NCI-H2227 treated with DMSO at 0.1 percent for 48 hours (cell line): ENCODE data around the gene PKP4.

Experiments used
- DNase-seq: peaks from one replicate; lab custom pipeline; 2025; lab: John Stamatoyannopoulos, UW

PKP4 gene

DNA sequence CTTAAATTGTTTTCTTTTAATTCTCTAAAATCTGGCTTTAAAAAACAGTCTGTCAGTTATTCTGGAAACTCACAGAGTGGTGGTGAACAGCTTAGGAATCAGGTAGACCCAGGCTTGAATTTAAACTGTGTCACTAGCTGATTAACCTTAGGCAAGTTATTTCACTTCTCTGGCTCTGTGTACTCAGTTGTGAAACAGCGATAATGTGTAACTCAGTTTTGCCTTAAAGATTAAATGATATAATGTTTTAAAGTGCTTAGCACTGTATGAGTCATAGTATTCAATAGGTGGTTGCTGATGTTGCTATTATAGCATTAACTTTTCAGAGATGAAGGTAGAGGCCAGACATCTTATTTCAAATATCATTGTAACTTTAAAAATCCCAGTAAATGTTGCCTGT lies 40.7 kb downstream of the PKP4 start:
- DNase-seq: no peak

DNA sequence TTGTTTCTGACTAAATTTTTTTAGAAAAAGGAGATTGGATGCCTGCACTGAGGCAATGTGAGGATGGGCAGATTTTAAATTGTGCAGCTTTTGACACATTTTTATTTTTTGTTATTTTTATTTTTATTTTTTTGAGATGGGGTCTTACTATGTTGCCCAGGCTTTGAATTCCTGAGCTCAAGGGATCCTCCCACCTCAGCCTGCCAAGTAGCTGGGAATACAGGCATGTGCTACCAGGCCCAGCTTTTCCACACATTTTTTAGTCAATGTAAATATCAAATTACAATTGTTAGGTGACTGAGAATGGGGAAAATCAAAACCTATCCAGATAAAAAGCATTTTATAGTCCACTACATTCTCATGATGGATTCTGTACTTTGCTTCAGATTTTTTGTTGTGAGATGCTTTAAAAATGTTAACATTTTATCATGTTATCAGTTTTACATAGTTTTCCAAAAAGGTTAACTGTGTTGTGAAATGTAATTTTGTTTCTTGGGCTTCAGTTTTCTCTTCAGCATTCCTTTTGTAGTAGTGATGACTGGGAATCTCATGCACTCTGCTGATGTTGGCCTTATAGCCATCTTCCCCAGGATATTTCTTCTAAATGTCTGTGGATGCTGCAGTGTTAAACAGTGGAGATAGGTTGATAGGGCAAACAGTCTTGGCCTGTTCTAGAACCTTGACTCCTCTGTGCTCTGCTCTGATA lies 41.4 kb downstream of the PKP4 start:
- DNase-seq: no peak

DNA sequence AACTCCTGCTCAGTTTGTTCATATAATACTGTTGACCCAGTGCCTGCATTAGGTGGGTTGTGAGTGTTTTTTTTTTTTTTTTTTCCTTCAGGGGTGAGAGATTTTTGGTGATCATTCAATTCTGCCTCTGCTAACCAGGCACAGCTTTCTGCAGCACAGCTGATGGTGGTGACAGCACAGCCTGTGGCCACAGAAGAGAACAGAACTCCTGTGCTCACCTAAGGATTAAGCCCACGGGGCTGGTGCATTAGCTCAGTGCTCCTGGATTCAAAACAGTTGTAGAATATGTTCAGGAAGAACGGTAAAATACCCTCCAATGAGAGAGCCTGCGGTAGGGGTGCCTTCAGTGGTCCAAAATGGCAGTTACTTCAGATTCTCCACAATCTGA lies 42.0 kb downstream of the PKP4 start:
- DNase-seq: no peak

DNA sequence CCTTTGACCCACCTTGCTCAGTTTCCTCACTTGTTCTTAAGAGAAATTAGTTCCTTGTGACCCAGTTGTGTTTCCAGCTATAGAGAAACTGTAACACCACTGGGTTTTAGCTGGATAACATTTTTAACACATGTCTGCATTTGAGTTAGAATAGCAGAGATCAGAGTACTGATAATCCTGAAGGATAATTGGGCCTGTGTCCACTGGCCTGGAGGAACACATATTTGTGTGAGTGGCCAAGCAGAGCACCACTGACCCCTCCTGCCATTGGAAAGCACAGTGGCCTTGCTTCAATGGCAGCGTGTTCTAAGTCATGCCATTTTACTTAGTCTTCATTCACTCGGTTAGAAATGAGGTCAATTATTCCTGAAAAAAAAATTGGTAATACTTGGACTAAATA lies 42.6 kb downstream of the PKP4 start:
- DNase-seq: no peak

DNA sequence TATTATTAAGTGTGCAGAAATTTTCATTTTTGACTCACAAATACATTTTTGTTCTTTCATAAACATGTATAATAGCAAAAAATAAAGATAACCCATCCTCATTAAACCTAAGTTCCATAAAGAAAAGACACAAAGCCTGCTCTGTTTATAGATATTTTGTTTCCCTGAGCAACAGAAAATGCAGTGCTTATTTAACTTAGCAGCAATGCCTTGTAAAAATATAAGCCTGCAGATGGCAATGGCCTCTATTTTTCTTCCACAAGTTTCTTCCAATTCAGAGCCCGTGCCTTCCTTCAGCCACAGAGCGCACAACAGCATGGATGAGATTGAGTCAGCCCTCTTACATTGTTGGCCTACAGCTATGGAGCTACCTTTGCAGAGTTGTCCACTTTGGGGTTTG lies 43.6 kb downstream of the PKP4 start:
- DNase-seq: no peak

DNA sequence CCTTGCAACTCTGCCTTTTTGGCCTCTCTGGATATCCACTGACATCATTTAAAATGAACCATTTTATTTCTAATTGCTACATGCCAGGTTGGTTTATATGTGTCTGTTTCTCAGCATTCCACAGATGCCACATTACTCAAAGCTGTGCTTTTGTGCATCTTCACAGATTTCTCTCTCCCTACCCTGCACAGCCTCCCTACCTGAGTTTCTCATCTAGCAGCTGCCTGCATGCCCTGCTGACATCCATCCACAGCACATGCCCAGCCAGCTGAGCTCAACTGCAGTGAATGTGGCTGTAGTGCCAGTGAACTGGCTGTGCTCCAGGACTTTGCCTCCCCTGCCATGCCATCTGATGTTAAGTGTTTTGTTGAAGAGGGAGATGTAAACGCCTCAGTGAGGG lies 44.5 kb downstream of the PKP4 start:
- DNase-seq: no peak

DNA sequence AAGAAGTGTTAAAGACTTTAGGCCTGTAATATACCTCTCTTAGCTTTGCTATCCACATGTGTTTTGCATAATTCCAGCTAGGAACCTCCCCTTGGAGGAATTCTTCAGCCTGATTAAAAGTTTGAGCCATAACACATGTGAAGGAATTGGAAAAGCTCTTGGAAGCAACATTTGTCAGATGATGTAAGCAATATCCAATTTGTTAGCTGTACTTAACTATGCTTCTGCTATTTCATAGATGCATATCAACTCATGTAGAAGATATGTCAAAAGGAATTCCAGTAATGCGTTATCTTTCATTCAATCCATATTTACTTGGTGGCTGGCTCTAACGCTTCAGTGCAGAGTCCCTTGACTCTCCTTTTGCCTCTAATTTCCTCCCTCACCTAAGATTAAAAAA lies 46.2 kb downstream of the PKP4 start:
- no peak for DNase-seq

DNA sequence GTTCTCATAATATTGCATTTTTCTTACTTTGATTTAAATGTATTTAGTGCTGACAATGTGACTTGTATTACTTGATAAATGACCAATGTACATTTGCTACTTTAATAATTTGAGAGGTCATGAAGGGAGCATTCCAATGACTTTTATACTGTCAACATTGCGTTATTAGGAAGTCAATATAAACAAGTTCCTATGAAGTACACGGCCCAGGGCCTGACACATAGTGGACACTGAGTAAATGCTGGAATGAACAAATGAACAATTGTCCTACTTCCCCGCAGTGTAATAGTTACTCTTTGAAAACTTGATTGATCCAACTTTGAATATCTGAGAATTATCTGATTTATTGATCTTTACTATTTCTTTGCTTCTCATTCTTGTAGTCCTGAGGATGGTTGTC lies 47.3 kb downstream of the PKP4 start:
- no peak for DNase-seq

DNA sequence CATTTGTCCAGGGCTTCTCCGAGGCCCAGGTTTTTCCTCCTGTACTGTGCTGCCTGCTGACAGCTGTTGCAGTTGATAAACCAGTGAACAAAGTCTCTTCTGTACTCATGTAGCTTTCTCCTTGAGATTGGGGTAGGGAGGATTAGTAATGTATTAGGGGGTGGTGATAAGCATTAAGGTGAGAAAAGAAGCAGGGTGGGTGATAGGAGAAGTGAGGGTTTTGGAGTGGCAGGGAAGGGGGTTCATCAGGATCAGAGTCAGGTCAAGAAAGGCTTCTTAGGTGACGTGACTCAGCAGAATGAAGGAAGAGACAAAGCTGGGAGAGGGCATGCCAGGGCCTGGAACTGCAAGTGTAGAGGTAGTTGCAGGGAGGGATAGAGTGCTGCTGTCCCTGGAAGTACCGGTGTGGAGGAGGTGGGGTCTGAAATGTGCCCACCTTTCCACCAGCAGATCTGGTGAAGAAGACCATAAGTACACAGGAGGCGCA lies 48.7 kb downstream of the PKP4 start:
- no peak for DNase-seq

DNA sequence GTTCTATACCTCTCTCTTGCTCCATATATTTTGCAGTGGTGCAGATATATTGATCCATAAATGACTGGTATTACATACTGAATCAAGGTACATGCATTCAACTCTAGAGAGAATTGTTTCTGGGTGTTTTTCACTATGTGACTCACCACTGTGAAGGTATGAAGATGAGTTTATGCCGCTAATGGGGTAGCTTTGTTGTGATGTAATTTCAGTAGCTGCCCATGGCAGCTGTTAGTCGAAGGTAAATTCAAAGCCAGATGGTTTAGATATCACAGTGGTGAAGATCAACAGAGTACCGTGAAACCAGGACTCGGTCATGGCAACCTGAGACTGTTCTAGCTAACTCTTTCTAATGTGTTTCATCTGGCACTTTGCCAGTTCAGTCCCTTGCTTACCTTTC lies 50.4 kb downstream of the PKP4 start:
- DNase-seq: no peak

DNA sequence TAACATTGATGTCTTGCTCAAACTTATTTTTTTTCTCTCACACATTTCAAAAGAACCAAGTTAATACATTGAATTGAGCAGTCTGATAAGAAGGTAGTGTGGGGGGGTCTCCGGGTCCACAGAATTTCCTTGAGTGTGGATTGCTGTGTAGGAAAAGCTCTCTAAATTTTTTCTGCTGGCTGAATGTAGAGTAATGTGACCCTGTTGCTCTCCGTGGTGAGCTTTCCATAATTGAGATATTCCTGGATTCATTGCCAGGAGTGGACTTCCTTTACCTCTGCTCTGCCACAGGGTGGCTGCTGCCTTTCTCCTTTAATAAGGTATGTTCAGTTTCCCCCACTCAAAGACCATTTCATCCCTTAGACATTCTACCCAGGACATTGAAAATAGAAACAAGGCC lies 50.9 kb downstream of the PKP4 start:
- DNase-seq: no peak

DNA sequence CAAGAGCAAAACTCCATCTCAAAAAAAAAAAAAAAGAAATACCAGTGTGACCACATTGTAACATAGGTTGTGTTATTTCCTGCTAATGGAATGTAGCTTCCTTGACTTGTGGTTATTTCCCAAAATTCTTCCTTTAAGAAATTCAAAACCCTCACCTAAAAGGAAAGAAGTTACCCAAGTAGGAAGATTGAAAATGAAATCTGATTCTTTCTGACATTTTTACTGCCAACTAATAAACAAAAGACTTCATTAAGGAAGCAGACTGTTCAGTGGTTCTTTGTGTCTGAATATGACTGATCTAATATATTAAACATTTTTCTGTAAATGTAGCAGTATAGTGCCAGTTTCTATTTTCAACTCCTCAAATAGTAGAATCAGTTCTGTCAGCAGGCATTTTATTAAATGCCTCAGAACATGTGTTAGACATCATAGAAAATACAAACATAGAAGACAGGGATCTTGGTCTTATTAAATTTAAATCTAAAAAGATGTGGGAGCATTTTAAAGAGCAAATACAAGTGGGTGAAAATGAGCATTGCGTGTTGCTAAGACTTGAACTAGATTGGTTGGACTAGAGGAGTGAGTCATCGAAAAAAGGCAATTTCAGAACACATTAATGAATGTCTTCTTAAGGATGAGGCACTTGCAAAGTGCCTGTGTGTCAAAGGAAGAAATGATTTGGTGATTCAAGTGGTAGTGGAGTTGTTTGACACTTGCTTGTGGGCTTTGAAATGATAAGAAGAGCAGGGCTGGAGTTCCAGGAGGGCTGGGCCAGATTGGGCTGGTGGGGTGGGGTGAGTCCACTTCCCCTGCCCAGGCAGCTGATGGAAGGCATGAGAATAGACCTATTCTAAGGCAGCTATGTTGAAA lies 53.4 kb downstream of the PKP4 start:
- no peak for DNase-seq

DNA sequence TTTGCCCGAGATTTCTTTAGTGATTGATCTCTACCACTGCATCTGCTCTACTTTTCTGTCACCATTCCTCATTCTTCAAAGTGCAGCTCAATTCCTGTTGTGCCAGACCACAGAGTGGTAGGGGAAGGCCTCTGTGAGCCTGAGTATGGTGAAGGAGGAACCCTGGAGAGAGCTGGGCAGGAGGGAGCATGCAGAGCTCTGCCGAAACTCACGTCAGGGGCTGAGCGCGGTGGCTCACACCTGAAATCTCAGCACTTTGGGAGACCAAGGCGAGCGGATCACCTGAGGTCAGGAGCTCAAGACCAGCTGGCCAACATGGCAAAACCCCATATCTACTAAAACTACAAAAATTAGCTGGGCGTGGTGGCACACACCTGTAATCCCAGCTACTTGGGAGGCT lies 54.1 kb downstream of the PKP4 start:
- DNase-seq: no peak

DNA sequence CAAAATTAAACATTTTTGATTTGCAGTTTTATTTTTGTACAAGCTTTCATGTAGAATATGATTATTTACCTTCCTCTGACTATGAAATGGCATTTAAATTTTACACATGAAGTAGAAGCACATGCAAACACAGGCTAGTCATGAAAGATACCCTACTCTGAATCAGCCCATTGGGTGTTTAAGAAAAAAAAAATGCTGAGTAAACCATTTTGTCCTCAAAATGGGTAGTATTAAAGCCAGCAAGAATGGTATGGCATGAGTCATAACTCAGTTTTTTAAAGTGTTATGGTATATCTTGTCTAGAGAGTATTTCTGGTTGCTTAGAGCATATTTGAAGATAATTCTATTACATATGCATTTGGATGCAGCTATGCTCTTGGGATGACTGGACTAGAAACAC lies 55.0 kb downstream of the PKP4 start:
- no peak for DNase-seq

DNA sequence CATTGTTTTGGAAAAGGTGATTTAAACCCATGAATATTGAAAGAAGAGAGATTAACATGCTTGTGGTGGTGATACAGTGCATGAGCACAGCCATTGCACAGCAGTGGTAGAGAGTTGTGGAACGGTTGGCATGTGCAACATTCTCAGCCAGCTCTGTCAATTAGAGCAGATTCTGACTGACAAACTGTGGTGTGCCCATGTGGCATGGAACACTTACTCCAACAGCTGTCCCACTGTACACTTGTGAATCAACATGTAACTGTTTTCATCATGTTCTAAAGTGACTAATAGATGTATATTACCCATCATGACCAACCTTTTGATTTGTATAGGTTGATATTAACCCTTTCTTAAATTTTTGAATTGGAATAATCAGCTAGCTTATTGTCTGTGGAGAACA lies 55.6 kb downstream of the PKP4 start:
- DNase-seq: no peak

DNA sequence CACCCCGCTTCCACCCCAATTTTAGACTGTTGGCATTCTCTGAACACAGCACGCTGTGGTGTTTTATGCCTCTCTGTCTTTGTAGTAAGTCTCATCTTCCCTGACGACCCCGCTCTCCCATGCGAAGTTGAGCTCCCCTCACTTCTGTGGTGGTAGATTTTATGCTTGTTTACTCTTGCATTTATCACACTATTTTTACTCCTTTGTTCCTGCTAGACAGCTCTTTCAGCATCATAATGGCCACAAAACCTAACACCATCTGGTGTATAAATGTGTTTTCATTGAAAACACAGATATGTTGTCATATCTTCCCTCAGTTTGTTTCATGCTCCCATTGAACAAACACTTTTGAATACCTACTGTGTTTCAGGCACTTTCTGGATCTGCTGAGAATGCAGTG lies 57.1 kb downstream of the PKP4 start:
- no peak for DNase-seq

DNA sequence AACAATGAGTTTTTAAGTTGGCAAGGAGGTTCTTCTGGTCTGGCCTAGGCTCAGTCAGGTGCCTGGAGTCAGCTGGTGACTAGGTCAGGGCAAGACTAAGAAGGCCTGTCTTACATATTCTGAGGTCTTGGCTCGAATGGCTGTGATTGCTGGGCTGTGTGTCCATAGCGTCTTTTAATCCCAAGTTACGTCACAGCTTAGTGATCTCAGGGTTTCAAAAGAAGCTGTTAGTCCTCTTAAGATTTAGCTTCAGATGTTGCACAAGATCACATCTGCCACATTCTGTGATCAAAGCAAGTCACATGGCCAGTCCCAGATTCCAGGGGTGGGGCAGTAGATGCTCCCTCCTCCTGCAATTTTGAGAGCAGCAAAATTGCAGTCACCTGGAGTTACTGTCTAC lies 61.3 kb downstream of the PKP4 start:
- DNase-seq: no peak

DNA sequence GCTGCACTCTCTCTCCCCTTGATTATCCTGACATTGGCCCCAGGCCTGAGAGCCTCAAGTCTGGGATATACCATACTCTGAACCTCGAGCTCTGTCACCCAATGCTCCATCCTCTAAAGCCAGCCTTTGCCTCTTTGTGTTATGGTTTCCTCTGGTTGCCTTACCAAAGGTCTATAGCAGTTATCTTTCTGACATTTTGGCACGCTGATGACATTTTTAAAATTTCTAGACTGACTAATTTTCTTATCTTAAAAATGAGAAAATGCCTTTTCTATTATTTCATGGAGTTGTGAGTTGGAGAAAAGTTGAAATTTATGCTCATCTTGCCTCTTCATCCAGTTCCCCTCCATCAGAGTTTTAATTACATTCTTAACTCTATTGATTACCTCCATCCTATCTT lies 62.7 kb downstream of the PKP4 start:
- DNase-seq: no peak

DNA sequence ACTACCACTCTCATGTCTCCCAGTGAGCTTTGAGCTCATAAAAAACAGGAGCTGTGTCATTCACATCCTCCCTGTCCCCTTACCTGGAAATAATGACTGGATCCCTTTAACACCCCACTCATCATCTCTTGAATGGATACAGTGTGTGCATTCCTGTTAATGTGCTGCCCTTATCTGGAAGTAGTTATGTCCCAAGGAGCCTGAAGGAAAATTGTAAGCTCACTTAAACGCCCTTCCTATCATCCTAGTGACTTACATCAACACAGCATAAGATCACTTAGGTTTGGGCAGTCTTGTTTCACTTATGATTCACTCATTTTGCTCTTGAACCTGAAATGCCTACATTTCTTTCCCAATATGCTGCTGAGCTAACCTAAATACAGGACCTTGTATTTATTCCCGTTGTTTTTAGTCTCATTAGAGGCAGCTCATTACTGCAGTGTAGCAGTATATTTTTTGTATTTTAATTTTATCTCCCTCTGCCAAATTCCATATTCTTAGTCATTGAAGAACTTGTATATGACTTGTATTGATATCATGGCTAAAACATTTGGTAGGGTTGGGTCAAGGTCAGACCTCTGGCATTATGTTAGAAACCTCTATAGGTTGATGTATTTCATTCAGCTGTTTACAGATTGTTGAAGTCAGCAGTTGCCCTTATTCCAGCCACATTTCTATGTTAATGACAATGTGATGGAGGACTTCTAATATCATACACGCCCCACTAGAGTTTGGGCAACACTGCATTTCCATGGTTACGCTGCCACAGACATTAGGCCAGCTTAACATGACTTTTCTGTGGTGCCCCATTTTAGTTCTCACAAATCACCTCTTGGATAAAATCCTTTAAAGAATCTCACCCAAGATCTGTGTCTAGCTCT lies 72.9 kb downstream of the PKP4 start:
- DNase-seq: no peak

DNA sequence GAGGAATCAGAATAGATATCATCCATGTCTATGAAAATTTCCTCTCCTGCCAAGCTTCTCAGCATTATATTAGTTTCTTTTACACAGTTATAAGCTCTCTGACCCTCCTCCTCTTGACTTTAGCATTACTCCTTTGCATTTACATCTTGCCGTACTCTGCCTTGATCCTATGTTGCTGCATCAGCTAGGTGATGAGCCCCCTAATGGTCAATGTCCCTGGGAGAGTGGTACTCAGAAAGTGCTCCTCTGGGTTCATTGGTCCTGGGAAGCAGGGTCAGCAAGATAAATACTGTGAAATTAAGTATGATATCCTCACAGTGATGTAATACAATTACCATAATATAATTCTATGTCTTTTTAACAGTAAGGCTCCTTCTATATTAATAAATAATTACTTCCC lies 74.1 kb downstream of the PKP4 start:
- DNase-seq: no peak

DNA sequence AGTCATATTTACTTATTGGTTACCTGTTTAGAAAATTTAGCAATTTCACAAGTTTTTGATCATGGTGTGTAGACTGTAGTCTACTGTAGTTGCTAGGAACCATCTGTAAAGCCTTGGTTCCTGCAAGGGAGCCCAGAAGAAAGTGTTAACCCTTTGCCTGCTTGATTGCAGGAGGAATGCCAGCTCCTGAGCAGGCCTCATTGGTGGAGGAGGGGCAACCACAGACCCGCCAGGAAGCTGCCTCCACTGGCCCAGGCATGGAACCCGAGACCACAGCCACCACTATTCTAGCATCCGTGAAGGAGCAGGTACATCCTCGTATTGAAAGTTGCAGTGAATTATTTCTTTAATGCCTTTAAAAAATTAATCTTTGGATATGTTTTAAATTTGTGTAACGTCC lies 76.3 kb downstream of the PKP4 start:
- DNase-seq: no peak

DNA sequence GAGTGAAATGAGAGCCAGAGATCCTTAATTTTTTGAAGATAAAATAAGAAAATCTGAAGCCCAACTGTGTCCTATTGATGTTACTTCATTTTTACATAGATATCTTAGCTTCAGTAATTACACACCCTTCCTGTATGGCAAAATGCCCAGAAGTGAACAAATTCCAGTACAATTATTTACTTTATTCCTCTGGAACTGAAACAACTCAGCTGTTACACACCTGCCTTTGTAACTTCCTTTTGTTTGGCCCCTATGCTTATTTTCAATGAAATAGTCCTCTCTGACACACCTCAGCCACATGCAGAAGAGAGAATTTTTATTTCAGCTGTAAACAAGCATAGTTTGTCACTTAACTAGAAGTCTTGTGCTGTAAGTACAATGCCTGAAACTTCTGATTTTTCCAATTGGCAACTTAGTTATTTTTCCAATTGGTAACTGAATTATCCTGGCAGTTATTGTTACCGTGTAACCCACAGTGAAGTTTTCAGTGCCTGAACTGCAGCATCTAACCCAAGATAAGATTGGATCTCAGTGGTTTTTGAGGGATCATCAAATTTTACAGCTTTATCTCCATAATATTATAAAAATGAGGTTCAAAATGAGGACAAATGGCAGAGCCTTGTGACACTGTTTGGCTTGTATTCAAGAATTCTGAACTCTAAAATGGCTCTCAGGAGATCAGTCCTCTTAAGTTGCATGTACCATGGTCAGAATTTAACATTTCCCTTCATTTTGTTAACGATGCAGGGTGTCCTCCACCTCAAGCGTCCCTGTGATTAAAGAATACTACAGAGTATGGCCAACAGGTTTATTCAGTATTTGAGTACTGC lies 82.6 kb downstream of the PKP4 start:
- DNase-seq: peak; percentile 19
